Hepatocyte (in vitro differentiated cells): Measurements from ENCODE around the gene ROBO1. TPM values are rescaled to one million over a fixed set of nuclear protein-coding genes. Genes with fewer than 3 reads are reported as not detected.
"Not testable (repeated sequence)": the region's sequence is repeated elsewhere in the genome, so short reads cannot be mapped to it uniquely, and the experiment has no call there.

Source experiments
- DNase-seq: peaks from one replicate; pipeline ENCODE4 v3.0.0-alpha.2; 2016; ENCODE audit warnings: low spot score
- H2AFZ ChIP-seq: fragments of 200-600 bp; sonication (generic); 2 replicates; pipeline ENCODE4 v1.6.0; 2016; ENCODE audit warnings: antibody characterized with exemption, mild to moderate bottlenecking
- H3K27ac ChIP-seq: fragments of 200-600 bp; sonication (generic); 2 replicates; pipeline ENCODE4 v1.5.1; 2016; ENCODE audit warnings: mild to moderate bottlenecking
- H3K27me3 ChIP-seq: fragments of 200-600 bp; sonication (generic); 2 replicates; pipeline ENCODE4 v1.6.1; 2016
- H3K36me3 ChIP-seq: fragments of 200-600 bp; sonication (generic); replicated peaks from 2 replicates; pipeline ENCODE4 v1.5.1; 2016; ENCODE audit warnings: low read depth; ENCODE audit not compliant: insufficient read depth
- H3K4me1 ChIP-seq: fragments of 200-600 bp; sonication (generic); 2 replicates; pipeline ENCODE4 v1.5.1; 2016; ENCODE audit warnings: mild to moderate bottlenecking, moderate library complexity; ENCODE audit not compliant: insufficient read depth
- H3K4me2 ChIP-seq: fragments of 200-600 bp; sonication (generic); 2 replicates; pipeline ENCODE4 v1.6.0; 2016
- H3K4me3 ChIP-seq: fragments of 200-600 bp; sonication (generic); 2 replicates; pipeline ENCODE4 v1.5.1; 2016; ENCODE audit warnings: mild to moderate bottlenecking
- H3K79me2 ChIP-seq: fragments of 200-600 bp; sonication (generic); 2 replicates; pipeline ENCODE4 v1.6.0; 2017; ENCODE audit warnings: mild to moderate bottlenecking
- H3K9me2 ChIP-seq: fragments of 200-600 bp; sonication (generic); replicated peaks from 2 replicates; pipeline ENCODE4 v1.6.0; 2017; ENCODE audit warnings: mild to moderate bottlenecking; ENCODE audit not compliant: insufficient read depth
- H3K9me3 ChIP-seq: fragments of 200-600 bp; sonication (generic); 2 replicates; pipeline ENCODE4 v1.5.1; 2016; ENCODE audit warnings: low read depth, mild to moderate bottlenecking
- H4K20me1 ChIP-seq: fragments of 200-600 bp; sonication (generic); 2 replicates; pipeline ENCODE4 v1.6.0; 2016; ENCODE audit warnings: mild to moderate bottlenecking; ENCODE audit not compliant: insufficient read depth, poor library complexity, severe bottlenecking
- CTCF ChIP-seq: fragments of 200-600 bp; sonication (generic); IDR thresholded peaks from 2 replicates; pipeline ENCODE4 v1.5.1; 2016; ENCODE audit warnings: antibody characterized with exemption, mild to moderate bottlenecking; ENCODE audit not compliant: poor library complexity
- EZH2 ChIP-seq: fragments of 200-600 bp; sonication (generic); IDR thresholded peaks from 2 replicates; pipeline ENCODE4 v1.6.1; 2016; ENCODE audit warnings: antibody characterized with exemption, mild to moderate bottlenecking, borderline replicate concordance
- EZH2phosphoT487 ChIP-seq: fragments of 200-600 bp; sonication (generic); IDR thresholded peaks from one replicate; pipeline ENCODE4 v1.6.1; 2018; ENCODE audit warnings: antibody characterized with exemption, mild to moderate bottlenecking, low read depth, moderate library complexity; ENCODE audit not compliant: unreplicated experiment, severe bottlenecking
- WGBS: methylation state at CpG from one replicate; pipeline ENCODE4 v1.1.6; 2016; ENCODE audit warnings: low lambda C conversion rate; ENCODE audit errors: missing lambda C conversion rate; 5-methylcytosine and 5-hydroxymethylcytosine counted together
- polyA plus RNA-seq: library from polyadenylated mRNA; unstranded; fragments of >200 nt; fragmentation: Nextera tagmentation; extraction: Ambion mirVana; gene quantifications from 2 replicates; pipeline ENCODE4 v1.2.1, GENCODE V29; 2016
- total RNA-seq: library from RNA; depleted of rRNA; stranded (reverse); fragments of >200 nt; gene quantifications from 2 replicates; pipeline ENCODE4 v1.2.3, GENCODE V29; 2014

The ROBO1 gene
- total and polyA plus RNA-seq, 2 experiments from 2014 or later, result 13.6 to 44.3 TPM

GRCh38 chr3:78687520-78687919, 1080.3 kb downstream of the ROBO1 start:
- no peak overlapping the region for H3K4me3 ChIP-seq
- DNase-seq, result no peak
- no peak overlapping the region for H2AFZ ChIP-seq
- no peaks in the 10 kb centered on the region for H4K20me1 ChIP-seq
- no peaks in the 10 kb centered on the region for H3K79me2 ChIP-seq
- no peaks in the 10 kb centered on the region for H3K27me3 ChIP-seq
- H3K4me1 ChIP-seq, result no peaks in the 10 kb centered on the region
- no peak overlapping the region for H3K4me2 ChIP-seq
- H3K9me3 ChIP-seq, result no peaks in the 10 kb centered on the region
- no peaks in the 10 kb centered on the region for H3K9me2 ChIP-seq
- TF ChIP-seq CTCF (no peak), EZH2 (no peak), EZH2phosphoT487 (no peak)
- H3K36me3 ChIP-seq, result no peaks in the 10 kb centered on the region
- H3K27ac ChIP-seq, result no peak overlapping the region
- WGBS, result 90% methylated on average over 4 of the region's 4 CpGs

- Histone ChIP-seq H3K27ac (no peak overlapping the region), H3K27me3 (no peaks in the 10 kb centered on the region), H3K9me3 (no peaks in the 10 kb centered on the region), H3K4me3 (no peak overlapping the region), H3K36me3 (no peaks in the 10 kb centered on the region), H3K79me2 (no peaks in the 10 kb centered on the region), H3K9me2 (no peaks in the 10 kb centered on the region), H3K4me1 (no peaks in the 10 kb centered on the region), H3K4me2 (no peak overlapping the region), H4K20me1 (no peaks in the 10 kb centered on the region), H2AFZ (no peak overlapping the region)
- DNase-seq, result no peak
- TF ChIP-seq EZH2phosphoT487 (no peak), CTCF (no peak), EZH2 (no peak)
- 98% methylated on average over 2 of the region's 2 CpGs for WGBS
Observed at GRCh38 chr3:78683284-78683683, 1084.5 kb downstream of the ROBO1 start.

DNA sequence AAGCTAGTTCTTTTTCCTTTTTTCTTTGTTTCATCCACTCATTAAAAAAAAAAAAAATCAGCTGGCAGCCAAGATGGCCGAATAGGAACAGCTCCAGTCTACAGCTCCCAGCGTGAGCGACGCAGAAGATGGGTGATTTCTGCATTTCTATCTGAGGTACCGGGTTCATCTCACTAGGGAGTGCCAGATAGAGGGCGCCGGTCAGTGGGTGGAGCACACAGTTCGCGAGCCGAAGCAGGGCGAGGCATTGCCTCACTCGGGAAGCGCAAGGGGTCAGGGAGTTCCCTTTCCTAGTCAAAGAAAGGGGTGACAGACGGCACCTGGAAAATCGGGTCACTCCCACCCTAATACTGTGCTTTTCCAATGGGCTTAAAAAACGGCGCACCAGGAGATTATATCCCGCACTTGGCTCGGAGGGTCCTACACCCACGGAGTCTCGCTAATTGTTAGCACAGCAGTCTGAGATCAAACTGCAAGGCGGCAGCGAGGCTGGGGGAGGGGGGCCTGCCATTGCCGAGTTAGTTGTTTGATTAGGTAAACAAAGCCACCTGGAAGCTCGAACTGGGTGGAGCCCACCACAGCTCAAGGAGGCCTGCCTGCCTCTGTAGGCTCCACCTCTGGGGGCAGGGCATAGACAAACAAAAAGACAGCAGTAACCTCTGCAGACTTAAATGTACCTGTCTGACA, 1092.5 kb downstream of the ROBO1 start:
- not testable (repeated sequence) for H3K4me2 ChIP-seq, H4K20me1 ChIP-seq

DNA sequence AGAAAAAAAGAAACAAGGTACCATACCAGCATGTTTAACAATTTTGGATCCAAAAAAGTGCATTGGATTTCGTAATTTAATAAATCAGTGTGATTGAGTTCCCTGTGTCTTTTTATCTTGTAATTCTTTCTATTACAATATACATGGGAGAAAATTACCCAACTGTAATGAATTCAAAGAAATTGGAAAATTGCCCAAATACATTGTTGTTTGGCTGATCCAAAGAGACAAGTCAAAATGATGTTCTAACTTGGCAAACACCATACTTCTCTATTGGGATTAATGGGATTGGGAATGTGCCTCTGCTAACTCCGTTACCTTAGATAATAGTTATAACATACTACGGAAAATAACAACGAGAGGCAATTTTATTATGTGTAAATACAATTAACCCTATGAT, 1097.1 kb downstream of the ROBO1 start:
- H3K27me3 ChIP-seq, result no peaks in the 10 kb centered on the region
- no peaks in the 10 kb centered on the region for H3K4me1 ChIP-seq
- no peak overlapping the region for H3K4me2 ChIP-seq
- no peaks in the 10 kb centered on the region for H3K79me2 ChIP-seq
- no peak overlapping the region for H3K4me3 ChIP-seq
- H3K27ac ChIP-seq, result no peak overlapping the region
- WGBS, result 91% methylated on average over 4 of the region's 4 CpGs
- TF ChIP-seq CTCF (no peak), EZH2phosphoT487 (no peak), EZH2 (no peak)
- no peaks in the 10 kb centered on the region for H4K20me1 ChIP-seq
- H2AFZ ChIP-seq, result no peak overlapping the region
- H3K9me2 ChIP-seq, result no peaks in the 10 kb centered on the region
- no peak for DNase-seq
- no peaks in the 10 kb centered on the region for H3K36me3 ChIP-seq
- no peaks in the 10 kb centered on the region for H3K9me3 ChIP-seq

More for the DNA sequence above, 1092.5 kb downstream of the ROBO1 start:
- 96% methylated on average over 25 of the region's 25 CpGs for WGBS
- H3K79me2 ChIP-seq, H2AFZ ChIP-seq, H3K9me3 ChIP-seq, DNase-seq, H3K4me3 ChIP-seq, H3K9me2 ChIP-seq, H3K4me1 ChIP-seq, H3K27me3 ChIP-seq, H3K27ac ChIP-seq, H3K36me3 ChIP-seq: not testable (repeated sequence)
